OCI-LY3 (cell line): ENCODE data around the gene MRC2.
"Not testable (repeated sequence)": the region's sequence is repeated elsewhere in the genome, so short reads cannot be mapped to it uniquely, and the experiment has no call there.

Experiments used
- H2AFZ ChIP-seq: fragments of 200-600, 300-600 bp; shearing (Covaris generic); 2 replicates; pipeline ENCODE4 v1.6.0; 2014; ENCODE audit warnings: antibody characterized with exemption, low read depth, low read length
- H3K27ac ChIP-seq: fragments of 200-600, 300-600 bp; sonication (generic); 2 replicates; pipeline ENCODE4 v1.5.1; 2014; ENCODE audit warnings: mild to moderate bottlenecking, low read length, moderate library complexity, mixed read lengths
- H3K27me3 ChIP-seq: fragments of 200-600, 300-600 bp; sonication (generic); 2 replicates; pipeline ENCODE4 v1.6.1; 2014; ENCODE audit warnings: low read depth, low read length, mixed read lengths
- H3K36me3 ChIP-seq: fragments of 200-600, 300-600 bp; sonication (generic); replicated peaks from 2 replicates; pipeline ENCODE3; 2014; ENCODE audit warnings: low read depth, low read length, mixed read lengths
- H3K4me1 ChIP-seq: fragments of 300-600, 200-600 bp; sonication (generic); 2 replicates; pipeline ENCODE4 v1.6.1; 2014; ENCODE audit warnings: low read length, mixed read lengths
- H3K4me2 ChIP-seq: fragments of 200-600, 300-600 bp; sonication (generic); 2 replicates; pipeline ENCODE4 v1.6.1; 2014; ENCODE audit warnings: low read length, mixed read lengths
- H3K4me3 ChIP-seq: fragments of 300-600, 200-600 bp; sonication (generic); 2 replicates; pipeline ENCODE4 v1.5.1; 2014; ENCODE audit warnings: antibody characterized with exemption, mild to moderate bottlenecking, low read length, moderate library complexity
- H3K79me2 ChIP-seq: fragments of 300-600, 200-600 bp; shearing (Covaris generic); 2 replicates; pipeline ENCODE4 v1.6.1; 2014; ENCODE audit warnings: mild to moderate bottlenecking, low read length, mixed read lengths
- H3K9ac ChIP-seq: fragments of 300-600, 200-600 bp; shearing (Covaris generic); 2 replicates; pipeline ENCODE4 v1.6.0; 2014; ENCODE audit warnings: mild to moderate bottlenecking, low read length, moderate library complexity
- H3K9me3 ChIP-seq: fragments of 200-600, 300-600 bp; shearing (Covaris generic); 2 replicates; pipeline ENCODE4 v1.6.1; 2014; ENCODE audit warnings: low read length, mixed read lengths; ENCODE audit not compliant: insufficient read depth
- H4K20me1 ChIP-seq: fragments of 200-600, 300-600 bp; sonication (generic); 2 replicates; pipeline ENCODE4 v1.6.1; 2016; ENCODE audit warnings: low read length, mixed read lengths; ENCODE audit not compliant: insufficient read depth
- CTCF ChIP-seq: fragments of 200-600, 300-600 bp; sonication (generic); IDR thresholded peaks from 2 replicates; pipeline ENCODE4 v1.5.1; 2014; ENCODE audit warnings: antibody characterized with exemption, low read length, low read depth
- EZH2phosphoT487 ChIP-seq: fragments of 200-600 bp; shearing (Covaris generic); IDR thresholded peaks from 2 replicates; pipeline ENCODE4 v1.6.1; 2018; ENCODE audit warnings: antibody characterized with exemption, mixed run types, low read depth

The MRC2 gene

GRCh38 chr17:62696256-62696655 lies 68.8 kb downstream of the MRC2 start:
- Histone ChIP-seq H3K36me3 (no peaks in the 10 kb centered on the region), H4K20me1 (no peaks in the 10 kb centered on the region), H3K27me3 (no peaks in the 10 kb centered on the region), H3K4me3 (no peak overlapping the region), H3K4me1 (peaks cover 3% of the 10 kb centered on the region), H2AFZ (no peak overlapping the region), H3K4me2 (no peak overlapping the region), H3K27ac (no peak overlapping the region), H3K9ac (no peak overlapping the region), H3K79me2 (no peaks in the 10 kb centered on the region), H3K9me3 (no peaks in the 10 kb centered on the region)
- TF ChIP-seq EZH2phosphoT487 (no peak), CTCF (no peak)

DNA sequence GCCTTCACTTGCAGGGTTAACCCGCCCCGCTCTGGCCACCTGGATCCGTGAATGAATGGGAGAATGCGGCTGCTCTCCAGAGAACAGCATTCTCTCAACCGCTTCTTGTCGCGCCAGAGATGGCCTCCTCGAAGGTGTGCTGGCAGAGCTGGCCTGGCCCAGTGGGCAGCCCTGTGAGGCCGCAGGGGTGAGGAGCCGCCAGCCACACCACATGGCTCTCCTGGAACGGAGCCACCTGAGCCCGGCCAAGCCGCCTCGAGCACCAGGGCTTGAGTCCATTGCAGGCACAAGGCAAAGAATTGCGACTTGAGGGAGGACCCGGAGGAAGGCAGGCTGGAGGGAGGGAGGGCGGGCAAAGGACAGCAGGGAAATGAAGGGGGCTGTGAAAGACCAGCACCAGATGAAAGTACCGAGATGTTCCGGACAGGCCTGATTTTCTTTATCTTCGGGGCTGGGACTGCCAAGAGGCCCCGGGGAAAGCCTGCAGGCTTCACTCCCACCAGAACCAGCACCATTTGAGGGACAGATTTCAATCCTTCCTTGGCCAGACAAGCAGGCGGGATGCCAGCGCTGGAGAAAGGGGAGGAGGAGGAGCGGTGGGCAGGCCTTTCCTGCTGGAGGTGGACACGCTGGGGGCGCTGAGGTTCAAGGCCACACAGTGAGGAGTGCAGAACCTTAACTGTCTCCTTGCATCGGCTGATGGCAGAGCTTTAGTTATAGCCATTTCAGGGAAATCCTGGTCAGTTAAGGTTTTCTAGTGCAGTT lies 69.4 kb downstream of the MRC2 start:
- peaks cover 10% of the 10 kb centered on the region for H3K4me1 ChIP-seq
- H3K9ac ChIP-seq: no peak overlapping the region
- no peaks in the 10 kb centered on the region for H3K36me3 ChIP-seq
- TF ChIP-seq EZH2phosphoT487 (no peak), CTCF (no peak)
- no peaks in the 10 kb centered on the region for H3K79me2 ChIP-seq
- H3K4me2 ChIP-seq: no peak overlapping the region
- H4K20me1 ChIP-seq: no peaks in the 10 kb centered on the region
- H3K27me3 ChIP-seq: no peaks in the 10 kb centered on the region
- no peaks in the 10 kb centered on the region for H3K9me3 ChIP-seq
- no peak overlapping the region for H3K27ac ChIP-seq
- no peak overlapping the region for H2AFZ ChIP-seq
- H3K4me3 ChIP-seq: no peak overlapping the region

DNA sequence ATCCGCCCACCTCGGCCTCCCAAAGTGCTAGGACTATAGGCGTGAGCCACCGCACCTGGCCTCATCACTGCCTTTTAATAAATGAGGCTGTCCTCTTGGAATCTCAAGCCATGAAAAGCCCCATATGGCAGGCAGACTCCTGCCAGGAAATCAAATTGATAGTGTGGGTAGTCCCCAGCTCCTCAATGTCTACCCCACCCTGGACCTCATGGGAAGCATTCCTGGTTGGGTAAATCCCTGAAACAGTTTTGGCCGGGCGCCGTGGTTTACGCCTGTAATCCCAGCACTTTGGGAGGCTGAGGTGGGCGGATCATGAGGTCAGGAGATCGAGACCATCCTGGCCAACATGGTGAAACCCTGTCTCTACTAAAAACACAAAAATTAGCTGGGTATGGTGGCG lies 71.0 kb downstream of the MRC2 start:
- H3K27ac ChIP-seq, H3K9ac ChIP-seq, H3K79me2 ChIP-seq: not testable (repeated sequence)

GRCh38 chr17:62700964-62701705 lies 73.7 kb downstream of the MRC2 start:
- Histone ChIP-seq H3K4me3 (0 out of 2 replicates have a peak overlapping the region, but pooled peaks have one; percentile 18), H3K9ac (no peak overlapping the region; the same call in 1 of the 2 replicates), H3K79me2 (no peaks in the 10 kb centered on the region), H3K27ac (no peak overlapping the region), H3K27me3 (peaks cover 11% of the 10 kb centered on the region; the same call in 1 of the 2 replicates), H3K4me2 (peak overlapping the region; percentile 54), H3K4me1 (peaks cover 29% of the 10 kb centered on the region), H2AFZ (peak overlapping the region; percentile 82), H4K20me1 (no peaks in the 10 kb centered on the region), H3K9me3 (no peaks in the 10 kb centered on the region), H3K36me3 (no peaks in the 10 kb centered on the region)
- TF ChIP-seq EZH2phosphoT487 (no peak), CTCF (no peak)

More for the DNA sequence above, 71.0 kb downstream of the MRC2 start:
- not testable (repeated sequence) for H3K4me3 ChIP-seq, H3K27me3 ChIP-seq, H3K36me3 ChIP-seq, H4K20me1 ChIP-seq, H3K4me2 ChIP-seq, H2AFZ ChIP-seq, H3K9me3 ChIP-seq
- H3K4me1 ChIP-seq: peaks cover 21% of the 10 kb centered on the region
